ENCODE measurements around the gene PTGES. TPM values are rescaled to one million over a fixed set of nuclear protein-coding genes. Genes with fewer than 3 reads are reported as not detected.

The PTGES gene
- total RNA-seq, 1 donor: 8.7 TPM

GRCh38 chr9:129722913-129723312 is 29.9 kb downstream of the PTGES start:
- Histone ChIP-seq H3K4me3 (ENCODE audit: low read length) (no peak overlapping the region), H3K27me3 (ENCODE audit: insufficient read depth, low read length) (no peaks in the 10 kb centered on the region), H3K9me3 (ENCODE audit: low read depth, low read length) (no peaks in the 10 kb centered on the region), H3K4me1 (ENCODE audit: insufficient read depth, low read length) (peaks cover 4% of the 10 kb centered on the region)

GRCh38 chr9:129720865-129721545 is 31.8 kb downstream of the PTGES start:
- no peaks in the 10 kb centered on the region for H3K27me3 ChIP-seq (ENCODE audit: insufficient read depth, low read length)
- H3K9me3 ChIP-seq (ENCODE audit: low read depth, low read length): no peaks in the 10 kb centered on the region
- no peaks in the 10 kb centered on the region for H3K4me1 ChIP-seq (ENCODE audit: insufficient read depth, low read length)
- H3K4me3 ChIP-seq (ENCODE audit: low read length): no peak overlapping the region

GRCh38 chr9:129720181-129720864 is 32.5 kb downstream of the PTGES start:
- Histone ChIP-seq H3K27me3 (ENCODE audit: insufficient read depth, low read length) (no peaks in the 10 kb centered on the region), H3K9me3 (ENCODE audit: low read depth, low read length) (no peaks in the 10 kb centered on the region), H3K4me1 (ENCODE audit: insufficient read depth, low read length) (no peaks in the 10 kb centered on the region), H3K4me3 (ENCODE audit: low read length) (no peak overlapping the region)

GRCh38 chr9:129719135-129719534 is 33.7 kb downstream of the PTGES start:
- no peaks in the 10 kb centered on the region for H3K4me1 ChIP-seq (ENCODE audit: insufficient read depth, low read length)
- H3K4me3 ChIP-seq (ENCODE audit: low read length): no peak overlapping the region
- H3K27me3 ChIP-seq (ENCODE audit: insufficient read depth, low read length): no peaks in the 10 kb centered on the region
- H3K9me3 ChIP-seq (ENCODE audit: low read depth, low read length): no peaks in the 10 kb centered on the region

GRCh38 chr9:129718647-129719046 is 34.2 kb downstream of the PTGES start:
- H3K4me1 ChIP-seq (ENCODE audit: insufficient read depth, low read length): no peaks in the 10 kb centered on the region
- no peaks in the 10 kb centered on the region for H3K27me3 ChIP-seq (ENCODE audit: insufficient read depth, low read length)
- H3K9me3 ChIP-seq (ENCODE audit: low read depth, low read length): no peaks in the 10 kb centered on the region
- no peak overlapping the region for H3K4me3 ChIP-seq (ENCODE audit: low read length)

GRCh38 chr9:129717991-129718390 is 34.9 kb downstream of the PTGES start:
- Histone ChIP-seq H3K4me3 (ENCODE audit: low read length) (no peak overlapping the region), H3K9me3 (ENCODE audit: low read depth, low read length) (no peaks in the 10 kb centered on the region), H3K27me3 (ENCODE audit: insufficient read depth, low read length) (no peaks in the 10 kb centered on the region), H3K4me1 (ENCODE audit: insufficient read depth, low read length) (no peaks in the 10 kb centered on the region)

GRCh38 chr9:129716091-129716490 is 36.8 kb downstream of the PTGES start:
- Histone ChIP-seq H3K9me3 (ENCODE audit: low read depth, low read length) (no peaks in the 10 kb centered on the region), H3K4me1 (ENCODE audit: insufficient read depth, low read length) (peaks cover 9% of the 10 kb centered on the region), H3K4me3 (ENCODE audit: low read length) (no peak overlapping the region), H3K27me3 (ENCODE audit: insufficient read depth, low read length) (no peaks in the 10 kb centered on the region)

- H3K27me3 ChIP-seq (ENCODE audit: insufficient read depth, low read length): no peaks in the 10 kb centered on the region
- no peaks in the 10 kb centered on the region for H3K9me3 ChIP-seq (ENCODE audit: low read depth, low read length)
- H3K4me1 ChIP-seq (ENCODE audit: insufficient read depth, low read length): peaks cover 9% of the 10 kb centered on the region
- H3K4me3 ChIP-seq (ENCODE audit: low read length): no peak overlapping the region
Observed at GRCh38 chr9:129714511-129715061, 38.3 kb downstream of the PTGES start.

- no peaks in the 10 kb centered on the region for H3K27me3 ChIP-seq (ENCODE audit: insufficient read depth, low read length)
- H3K4me3 ChIP-seq (ENCODE audit: low read length): no peak overlapping the region
- no peaks in the 10 kb centered on the region for H3K9me3 ChIP-seq (ENCODE audit: low read depth, low read length)
- H3K4me1 ChIP-seq (ENCODE audit: insufficient read depth, low read length): peaks cover 9% of the 10 kb centered on the region
Observed at GRCh38 chr9:129713402-129713679, 39.5 kb downstream of the PTGES start.

- Histone ChIP-seq H3K4me1 (ENCODE audit: insufficient read depth, low read length) (peaks cover 9% of the 10 kb centered on the region), H3K4me3 (ENCODE audit: low read length) (no peak overlapping the region), H3K27me3 (ENCODE audit: insufficient read depth, low read length) (no peaks in the 10 kb centered on the region), H3K9me3 (ENCODE audit: low read depth, low read length) (no peaks in the 10 kb centered on the region)
Observed at GRCh38 chr9:129712634-129713401, 40.0 kb downstream of the PTGES start.

GRCh38 chr9:129710169-129710453 is 42.7 kb downstream of the PTGES start:
- no peak overlapping the region for H3K4me3 ChIP-seq (ENCODE audit: low read length)
- peaks cover 9% of the 10 kb centered on the region for H3K4me1 ChIP-seq (ENCODE audit: insufficient read depth, low read length)
- no peaks in the 10 kb centered on the region for H3K27me3 ChIP-seq (ENCODE audit: insufficient read depth, low read length)
- no peaks in the 10 kb centered on the region for H3K9me3 ChIP-seq (ENCODE audit: low read depth, low read length)

GRCh38 chr9:129709438-129710168 is 43.2 kb downstream of the PTGES start:
- Histone ChIP-seq H3K4me3 (ENCODE audit: low read length) (no peak overlapping the region), H3K9me3 (ENCODE audit: low read depth, low read length) (no peaks in the 10 kb centered on the region), H3K27me3 (ENCODE audit: insufficient read depth, low read length) (no peaks in the 10 kb centered on the region), H3K4me1 (ENCODE audit: insufficient read depth, low read length) (peaks cover 9% of the 10 kb centered on the region)

GRCh38 chr9:129708793-129709192 is 44.0 kb downstream of the PTGES start:
- Histone ChIP-seq H3K9me3 (ENCODE audit: low read depth, low read length) (no peaks in the 10 kb centered on the region), H3K4me1 (ENCODE audit: insufficient read depth, low read length) (peaks cover 9% of the 10 kb centered on the region), H3K27me3 (ENCODE audit: insufficient read depth, low read length) (no peaks in the 10 kb centered on the region), H3K4me3 (ENCODE audit: low read length) (no peak overlapping the region)

- H3K27me3 ChIP-seq (ENCODE audit: insufficient read depth, low read length): no peaks in the 10 kb centered on the region
Observed at GRCh38 chr9:129704807-129705206, 48.0 kb downstream of the PTGES start.

More at GRCh38 chr9:129704807-129705206, 48.0 kb downstream of the PTGES start:
- Histone ChIP-seq H3K9me3 (ENCODE audit: low read depth, low read length) (no peaks in the 10 kb centered on the region), H3K4me3 (ENCODE audit: low read length) (no peak overlapping the region), H3K4me1 (ENCODE audit: insufficient read depth, low read length) (no peaks in the 10 kb centered on the region)
